K562 (cell line): ENCODE data around the gene GPR3. TPM values are rescaled to one million over a fixed set of nuclear protein-coding genes. Genes with fewer than 3 reads are reported as not detected.

ENCODE experiments used
- DPF2 ChIP-seq: fragments of 450-650 bp; IDR thresholded peaks from 2 replicates; pipeline ENCODE4 v1.6.1; 2016
- HDAC1 ChIP-seq, 2 experiments: fragments of 450-650 bp; IDR thresholded peaks; 2 replicates each; pipeline ENCODE4 v1.6.1; 2016 to 2017; ENCODE audit warnings: inconsistent platforms in 1 of 2, mild to moderate bottlenecking in 1 of 2, moderate library complexity in 1 of 2
- HLTF ChIP-seq: fragments of 450-650 bp; IDR thresholded peaks from 2 replicates; pipeline ENCODE4 v1.6.1; 2016
- HMG20B ChIP-seq: fragments of 250-450 bp; sonication (Bioruptor Pico); IDR thresholded peaks from 2 replicates; pipeline ENCODE4 v1.5.0; 2021; ENCODE audit warnings: mild to moderate bottlenecking
- MCM2 ChIP-seq: fragments of 450-650 bp; IDR thresholded peaks from 2 replicates; pipeline ENCODE4 v1.6.1; 2017; ENCODE audit warnings: low read depth, mild to moderate bottlenecking
- POLR3A ChIP-seq: IDR thresholded peaks from 2 replicates; pipeline ENCODE4 v1.6.1; 2011; ENCODE audit warnings: borderline replicate concordance, mild to moderate bottlenecking, moderate library complexity; ENCODE audit not compliant: insufficient read length, insufficient read depth; ENCODE audit errors: extremely low read depth
- RB1 ChIP-seq: fragments of 450-650 bp; IDR thresholded peaks from 2 replicates; pipeline ENCODE4 v1.6.1; 2017; ENCODE audit warnings: low read depth, mild to moderate bottlenecking
- TBP ChIP-seq: optimal IDR thresholded peaks from 2 replicates; pipeline ENCODE3; 2011; ENCODE audit warnings: low read depth, low read length, improper control_type of control experiment
- ZNF57 ChIP-seq: fragments of 450-650 bp; formaldehyde crosslinking; IDR thresholded peaks from 2 replicates; pipeline ENCODE4 v1.4.0; 2020; ENCODE audit warnings: mild to moderate bottlenecking, moderate library complexity
- polyA plus RNA-seq, 8 experiments: library from polyadenylated mRNA; depleted of rRNA in 4 of 8; stranded (reverse) in 5 of 8; unstranded in 3 of 8; fragments of >200 nt; fragmentation: Nextera tagmentation in 2 of 8; fragmentation: Illumina TruSeq in 1 of 8; extraction: Ambion mirVana in 2 of 8; extraction: Trizol in 1 of 8; gene quantifications; 2 replicates each; pipeline versions ENCODE4 v1.2.1 to v1.2.3, GENCODE V29; 2011 to 2014; ENCODE audit warnings: inconsistent platforms in 1 of 8, missing spikeins in 1 of 8
- total RNA-seq, 7 experiments: library from RNA; depleted of rRNA in 6 of 7; stranded (reverse); fragments of >200 nt in 6 of 7; fragmentation: Illumina TruSeq in 2 of 7; extraction: Trizol in 2 of 7; gene quantifications; 2 replicates each; pipeline versions ENCODE4 v1.2.1 to v1.2.3, GENCODE V29; 2011 to 2021; ENCODE audit warnings: low replicate concordance in 1 of 7
- TF ChIP-seq, protein P1 (sequence below): fragments of 450-650 bp; IDR thresholded peaks from 2 replicates; pipeline ENCODE4 v1.6.1; 2016; ENCODE audit warnings: low read depth

Gene GPR3
- total and polyA plus RNA-seq, 9 of the 15 experiments (the other 6 are each of a cell fraction or from before 2014, with no cell fraction given), result 0.24 to 11.5 (median 3.7) TPM

DNA sequence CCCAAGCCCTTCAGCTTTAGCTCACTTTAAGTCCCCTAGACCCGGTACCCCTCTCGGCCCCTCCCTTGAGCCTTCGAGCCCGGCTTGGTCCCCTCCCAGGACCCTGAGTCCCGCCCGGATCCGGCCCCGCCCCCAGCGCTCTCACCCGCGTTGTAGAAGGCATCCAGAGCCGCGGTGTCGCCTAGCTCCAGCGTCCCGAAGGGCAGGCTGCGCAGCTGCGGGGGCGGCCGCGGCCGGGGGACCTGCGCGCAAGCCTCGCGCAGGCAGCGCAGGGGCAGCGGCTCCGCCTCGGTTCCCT is 26.4 kb upstream of the GPR3 start (continued):
- TF ChIP-seq POLR3A (no peak), HDAC1 (IDR thresholded peaks at IDR 0.05) (no peak), HLTF (no peak), ZNF57 (CRISPR knock-in tag) (no peak), HMG20B (CRISPR knock-in tag) (no peak), RB1 (no peak), DPF2 (no peak), MCM2 (no peak), TBP (no peak)
- TF ChIP-seq, protein P1, sequence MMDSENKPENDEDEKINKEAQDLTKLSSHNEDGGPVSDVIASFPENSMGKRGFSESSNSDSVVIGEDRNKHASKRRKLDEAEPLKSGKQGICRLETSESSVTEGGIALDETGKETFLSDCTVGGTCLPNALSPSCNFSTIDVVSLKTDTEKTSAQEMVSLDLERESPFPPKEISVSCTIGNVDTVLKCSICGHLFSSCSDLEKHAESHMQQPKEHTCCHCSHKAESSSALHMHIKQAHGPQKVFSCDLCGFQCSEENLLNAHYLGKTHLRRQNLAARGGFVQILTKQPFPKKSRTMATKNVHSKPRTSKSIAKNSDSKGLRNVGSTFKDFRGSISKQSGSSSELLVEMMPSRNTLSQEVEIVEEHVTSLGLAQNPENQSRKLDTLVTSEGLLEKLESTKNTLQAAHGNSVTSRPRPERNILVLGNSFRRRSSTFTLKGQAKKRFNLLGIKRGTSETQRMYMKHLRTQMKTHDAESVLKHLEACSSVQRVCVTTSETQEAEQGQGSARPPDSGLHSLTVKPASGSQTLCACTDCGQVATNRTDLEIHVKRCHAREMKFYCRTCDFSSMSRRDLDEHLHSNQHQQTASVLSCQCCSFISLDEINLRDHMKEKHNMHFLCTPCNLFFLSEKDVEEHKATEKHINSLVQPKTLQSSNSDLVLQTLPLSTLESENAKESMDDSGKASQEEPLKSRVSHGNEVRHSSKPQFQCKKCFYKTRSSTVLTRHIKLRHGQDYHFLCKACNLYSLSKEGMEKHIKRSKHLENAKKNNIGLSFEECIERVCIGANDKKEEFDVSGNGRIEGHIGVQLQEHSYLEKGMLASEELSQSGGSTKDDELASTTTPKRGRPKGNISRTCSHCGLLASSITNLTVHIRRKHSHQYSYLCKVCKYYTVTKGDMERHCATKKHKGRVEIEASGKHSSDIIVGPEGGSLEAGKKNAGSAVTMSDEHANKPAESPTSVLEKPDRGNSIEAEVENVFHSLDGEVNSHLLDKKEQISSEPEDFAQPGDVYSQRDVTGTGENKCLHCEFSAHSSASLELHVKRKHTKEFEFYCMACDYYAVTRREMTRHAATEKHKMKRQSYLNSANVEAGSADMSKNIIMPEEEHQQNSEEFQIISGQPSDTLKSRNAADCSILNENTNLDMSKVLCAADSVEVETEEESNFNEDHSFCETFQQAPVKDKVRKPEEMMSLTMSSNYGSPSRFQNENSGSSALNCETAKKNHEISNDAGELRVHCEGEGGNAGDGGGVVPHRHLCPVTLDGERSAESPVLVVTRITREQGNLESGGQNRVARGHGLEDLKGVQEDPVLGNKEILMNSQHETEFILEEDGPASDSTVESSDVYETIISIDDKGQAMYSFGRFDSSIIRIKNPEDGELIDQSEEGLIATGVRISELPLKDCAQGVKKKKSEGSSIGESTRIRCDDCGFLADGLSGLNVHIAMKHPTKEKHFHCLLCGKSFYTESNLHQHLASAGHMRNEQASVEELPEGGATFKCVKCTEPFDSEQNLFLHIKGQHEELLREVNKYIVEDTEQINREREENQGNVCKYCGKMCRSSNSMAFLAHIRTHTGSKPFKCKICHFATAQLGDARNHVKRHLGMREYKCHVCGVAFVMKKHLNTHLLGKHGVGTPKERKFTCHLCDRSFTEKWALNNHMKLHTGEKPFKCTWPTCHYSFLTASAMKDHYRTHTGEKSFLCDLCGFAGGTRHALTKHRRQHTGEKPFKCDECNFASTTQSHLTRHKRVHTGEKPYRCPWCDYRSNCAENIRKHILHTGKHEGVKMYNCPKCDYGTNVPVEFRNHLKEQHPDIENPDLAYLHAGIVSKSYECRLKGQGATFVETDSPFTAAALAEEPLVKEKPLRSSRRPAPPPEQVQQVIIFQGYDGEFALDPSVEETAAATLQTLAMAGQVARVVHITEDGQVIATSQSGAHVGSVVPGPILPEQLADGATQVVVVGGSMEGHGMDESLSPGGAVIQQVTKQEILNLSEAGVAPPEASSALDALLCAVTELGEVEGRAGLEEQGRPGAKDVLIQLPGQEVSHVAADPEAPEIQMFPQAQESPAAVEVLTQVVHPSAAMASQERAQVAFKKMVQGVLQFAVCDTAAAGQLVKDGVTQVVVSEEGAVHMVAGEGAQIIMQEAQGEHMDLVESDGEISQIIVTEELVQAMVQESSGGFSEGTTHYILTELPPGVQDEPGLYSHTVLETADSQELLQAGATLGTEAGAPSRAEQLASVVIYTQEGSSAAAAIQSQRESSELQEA, result no peak
